ENCODE results near the gene DPP6. TPM values are rescaled to one million over a fixed set of nuclear protein-coding genes. Genes with fewer than 3 reads are reported as not detected.

DPP6 gene
- polyA plus RNA-seq, 2 of the 4 experiments (the other 2 are of a cell fraction) = not detected

GRCh38 chr7:154581251-154581890 is 529.2 kb downstream of the DPP6 start (continued):
- TF ChIP-seq, protein P1, sequence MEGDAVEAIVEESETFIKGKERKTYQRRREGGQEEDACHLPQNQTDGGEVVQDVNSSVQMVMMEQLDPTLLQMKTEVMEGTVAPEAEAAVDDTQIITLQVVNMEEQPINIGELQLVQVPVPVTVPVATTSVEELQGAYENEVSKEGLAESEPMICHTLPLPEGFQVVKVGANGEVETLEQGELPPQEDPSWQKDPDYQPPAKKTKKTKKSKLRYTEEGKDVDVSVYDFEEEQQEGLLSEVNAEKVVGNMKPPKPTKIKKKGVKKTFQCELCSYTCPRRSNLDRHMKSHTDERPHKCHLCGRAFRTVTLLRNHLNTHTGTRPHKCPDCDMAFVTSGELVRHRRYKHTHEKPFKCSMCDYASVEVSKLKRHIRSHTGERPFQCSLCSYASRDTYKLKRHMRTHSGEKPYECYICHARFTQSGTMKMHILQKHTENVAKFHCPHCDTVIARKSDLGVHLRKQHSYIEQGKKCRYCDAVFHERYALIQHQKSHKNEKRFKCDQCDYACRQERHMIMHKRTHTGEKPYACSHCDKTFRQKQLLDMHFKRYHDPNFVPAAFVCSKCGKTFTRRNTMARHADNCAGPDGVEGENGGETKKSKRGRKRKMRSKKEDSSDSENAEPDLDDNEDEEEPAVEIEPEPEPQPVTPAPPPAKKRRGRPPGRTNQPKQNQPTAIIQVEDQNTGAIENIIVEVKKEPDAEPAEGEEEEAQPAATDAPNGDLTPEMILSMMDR (IDR thresholded peaks at IDR 0.05) = no peak
- TF ChIP-seq RNF2 (IDR thresholded peaks at IDR 0.05; ENCODE audit: borderline replicate concordance, low read depth) (no peak), GATA3 (IDR thresholded peaks at IDR 0.05; ENCODE audit: borderline replicate concordance) (no peak), CHD2 (IDR thresholded peaks at IDR 0.05; ENCODE audit: low read length, partially characterized antibody) (no peak)

GRCh38 chr7:154583454-154583853 is 531.3 kb downstream of the DPP6 start:
- H3K9me3 ChIP-seq = no peaks in the 10 kb centered on the region
- H3K4me1 ChIP-seq = no peaks in the 10 kb centered on the region
- TF ChIP-seq HOXA7 (CRISPR knock-in tag; IDR thresholded peaks at IDR 0.05) = no peak
- no peak for TF ChIP-seq FOSL2 (IDR thresholded peaks at IDR 0.05)
- no peak for TF ChIP-seq FOSL2 (CRISPR knock-in tag; IDR thresholded peaks at IDR 0.05)
- DNase-seq (ENCODE audit: low read depth in 1 of 2, low spot score in 1 of 2) = no peak
- H3K4me2 ChIP-seq = no peak overlapping the region
- no peak overlapping the region for H3K4me3 ChIP-seq
- no peak overlapping the region for H3K27ac ChIP-seq
- POLR2A ChIA-PET = no interaction called here
- 48% methylated on average over 14 of the region's 15 CpGs for WGBS (ENCODE audit: missing lambda C conversion rate)
- ATAC-seq = no peak
- no peak for FAIRE-seq
- CTCF ChIA-PET = no interaction called here

- Histone ChIP-seq H3K27ac (no peak overlapping the region), H3K4me3 (no peak overlapping the region), H3K9me3 (no peaks in the 10 kb centered on the region), H3K4me1 (no peaks in the 10 kb centered on the region), H3K4me2 (no peak overlapping the region)
- CTCF ChIA-PET = no interaction called here
- DNase-seq (ENCODE audit: low read depth in 1 of 2, low spot score in 1 of 2) (peak; percentile 9 to 12), FAIRE-seq (no peak), ATAC-seq (peak in 1 of 2 experiments; percentile 64; a peak in 2 of 6 replicates)
- TF ChIP-seq, protein P1 (IDR thresholded peaks at IDR 0.05) = peak; percentile 10; the same call in 1 of the 3 replicates
- TF ChIP-seq ELK1 (IDR thresholded peaks at IDR 0.05; ENCODE audit: low read depth, low read length) (no peak), POLR2AphosphoS2 (conservative IDR thresholded peaks at IDR 0.05; ENCODE audit: low read length) (no peak), REST (IDR thresholded peaks at IDR 0.05) (no peak), RAD21 (conservative IDR thresholded peaks at IDR 0.05 in 1 of 2, IDR thresholded peaks at IDR 0.05 in 1 of 2) (0 out of 5 replicates have a peak, but pooled peaks of 1 of the 2 experiments have one; percentile 4), PHF8 (IDR thresholded peaks at IDR 0.05; ENCODE audit: borderline replicate concordance, low read depth) (no peak), ZFP36 (IDR thresholded peaks at IDR 0.05; ENCODE audit: borderline replicate concordance, partially characterized antibody) (no peak)
- POLR2A ChIA-PET = no interaction called here
- 23% methylated on average over 20 of the region's 20 CpGs for WGBS (ENCODE audit: missing lambda C conversion rate)
Measured at GRCh38 chr7:154584352-154585252, 532.4 kb downstream of the DPP6 start.
